T-helper 1 cell treated with Interleukin-12 subunit alpha and Interleukin-12 subunit beta and Interleukin-4 antibody, amounts not matched to agents 30 μg/mL and 1 μg/mL, for 36 hours (primary cell): ENCODE data around the gene GIGYF1.

Experiments used
- H3K27ac Mint-ChIP-seq: one replicate; pipeline ENCODE4 v1.8.0; 2021; ENCODE audit warnings: mild to moderate bottlenecking, mixed read lengths
- H3K27me3 Mint-ChIP-seq: one replicate; pipeline ENCODE4 v1.8.0; 2021; ENCODE audit warnings: low read depth, mixed read lengths
- H3K36me3 Mint-ChIP-seq: one replicate; pipeline ENCODE4 v1.8.0; 2021; ENCODE audit warnings: low read depth, mixed read lengths
- H3K4me1 Mint-ChIP-seq: one replicate; pipeline ENCODE4 v1.8.0; 2021; ENCODE audit warnings: low read depth, mixed read lengths
- H3K4me3 Mint-ChIP-seq: one replicate; pipeline ENCODE4 v1.8.0; 2021; ENCODE audit warnings: mild to moderate bottlenecking, moderate library complexity, mixed read lengths
- H3K9me3 Mint-ChIP-seq: one replicate; pipeline ENCODE4 v1.8.0; 2021; ENCODE audit warnings: mixed read lengths

The GIGYF1 gene

DNA sequence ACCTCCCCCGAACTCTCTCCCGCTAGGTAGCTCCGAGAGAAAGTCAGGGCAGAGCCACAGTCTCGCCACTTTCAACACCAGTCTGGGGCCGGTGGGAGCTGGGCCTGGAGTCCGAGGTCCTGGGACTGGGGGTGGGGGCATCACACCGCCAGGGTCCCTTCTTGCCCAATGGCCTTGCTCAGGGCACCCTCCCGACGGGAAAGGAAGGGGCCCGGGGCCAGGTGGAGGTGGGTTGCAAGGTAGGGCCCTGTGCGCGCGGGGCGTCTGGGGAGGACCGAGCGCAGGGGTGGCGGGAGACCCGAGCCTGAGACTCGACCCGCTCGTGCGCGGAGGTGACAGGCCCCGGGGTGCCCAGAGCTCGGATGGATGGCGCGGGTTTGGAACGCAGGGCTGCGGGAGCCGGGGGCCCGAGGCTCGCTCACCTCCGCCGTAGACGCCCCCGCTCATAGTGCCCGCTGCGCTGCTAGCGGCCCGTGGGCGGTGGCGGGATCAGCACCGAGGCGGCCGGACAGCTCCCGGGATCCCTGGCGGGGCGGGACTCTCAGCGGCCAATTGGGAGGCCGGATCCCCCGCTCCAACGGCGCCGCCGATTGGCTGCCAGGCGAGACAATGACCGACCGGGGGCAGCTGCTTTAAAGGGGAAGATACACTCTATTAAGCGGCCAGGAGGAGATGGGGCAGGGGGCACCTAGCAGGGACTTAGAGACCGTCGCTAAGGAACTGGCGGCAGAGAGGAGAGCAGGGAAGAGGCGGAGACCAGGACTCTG is 38.0 kb downstream of the GIGYF1 start, which contains the start of gene ACTL6B:
Gene ACTL6B (minus strand): TSS at position 541 of the 767 bp plus-strand sequence. CDS start 94 bp downstream, at position 447.
- no peak within 1 kb of the TSS for H3K4me3 Mint-ChIP-seq
- H3K36me3 Mint-ChIP-seq = no peaks in the 10 kb centered on the region
- H3K9me3 Mint-ChIP-seq = no peaks in the 10 kb centered on the region
- peaks cover 54% of the 10 kb centered on the region for H3K27me3 Mint-ChIP-seq
- H3K4me1 Mint-ChIP-seq = peaks cover 3% of the 10 kb centered on the region
- no peak within 1 kb of the TSS for H3K27ac Mint-ChIP-seq

DNA sequence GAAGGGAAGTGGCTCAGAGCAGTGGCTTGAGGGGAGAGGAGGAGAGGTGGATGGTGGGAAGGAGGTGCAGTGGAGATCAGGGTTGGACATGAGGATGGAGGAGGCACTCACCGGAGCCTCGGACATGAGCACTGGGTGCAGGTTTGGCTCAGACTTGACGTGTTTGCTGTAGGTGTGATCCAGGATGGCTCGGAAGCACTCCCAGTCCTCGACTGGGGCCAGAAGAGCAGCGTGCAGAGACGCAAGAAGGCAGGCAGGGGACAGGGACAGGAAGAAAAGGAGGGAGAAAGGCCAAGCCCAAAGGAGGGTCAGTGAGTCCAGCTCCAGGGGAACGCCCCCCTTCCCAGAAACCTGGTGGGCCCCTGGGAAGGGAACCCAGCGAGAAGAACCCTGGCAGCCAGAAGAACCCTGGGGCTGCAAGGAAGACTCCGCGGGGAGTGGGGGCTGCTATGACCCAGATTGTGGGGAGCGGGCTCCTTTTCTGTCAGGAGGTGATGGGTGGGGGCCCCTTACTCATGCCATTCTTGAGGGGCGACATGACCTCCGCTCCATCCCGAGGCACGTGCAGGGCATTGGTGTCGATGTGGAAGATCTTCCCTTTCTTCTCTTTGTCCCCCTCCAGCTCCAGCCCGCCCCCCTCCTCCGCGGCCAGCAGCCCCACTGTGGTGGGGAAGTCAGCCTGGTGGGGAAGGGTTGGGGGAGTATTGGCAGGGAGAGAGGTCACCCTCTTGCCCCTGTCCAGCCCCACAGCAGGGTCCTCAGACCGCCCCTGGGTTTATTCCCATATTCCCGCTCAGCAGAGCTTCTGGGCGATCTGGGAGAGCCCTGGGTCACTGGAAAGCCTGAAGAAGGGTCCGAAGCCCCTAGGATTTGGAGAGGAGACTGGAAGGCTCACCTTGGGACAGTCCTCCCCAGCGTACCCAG is 38.9 kb downstream of the GIGYF1 start:
- Mint-ChIP-seq H3K27me3 (peaks cover 59% of the 10 kb centered on the region), H3K4me3 (no peak overlapping the region)

DNA sequence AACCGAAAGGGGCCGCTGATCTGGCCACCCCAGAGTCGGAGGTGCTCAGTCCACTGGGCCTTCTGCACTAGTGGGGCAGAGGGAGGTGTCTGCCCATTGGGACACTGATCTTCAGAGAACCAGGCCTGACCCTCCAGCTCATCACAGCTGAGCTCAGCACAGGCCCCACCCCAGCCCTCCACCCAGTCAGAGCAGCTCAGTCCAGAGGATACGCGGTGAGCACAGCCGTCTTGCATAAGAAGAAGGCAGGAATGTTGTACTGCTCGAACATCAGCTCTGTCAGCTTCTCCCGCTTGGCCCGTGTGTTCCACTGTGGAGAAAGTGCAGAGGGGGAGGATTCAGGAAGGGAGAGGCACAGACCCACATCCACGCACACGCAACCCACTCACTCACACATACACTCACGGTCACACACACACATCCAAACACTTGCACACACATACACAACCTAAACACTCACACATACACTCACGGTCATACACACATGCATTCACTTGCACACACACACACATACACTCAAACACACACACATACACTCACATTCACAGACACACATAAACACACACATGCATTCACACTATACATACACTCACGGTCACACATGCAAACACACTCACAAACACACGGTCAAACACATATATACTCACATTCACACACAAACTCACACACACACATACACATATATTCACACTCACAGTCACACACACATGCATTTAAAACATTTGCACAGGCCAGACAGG is 44.1 kb downstream of the GIGYF1 start:
- H3K36me3 Mint-ChIP-seq = no peaks in the 10 kb centered on the region
- H3K4me3 Mint-ChIP-seq = no peak overlapping the region
- no peaks in the 10 kb centered on the region for H3K4me1 Mint-ChIP-seq
- no peak overlapping the region for H3K27ac Mint-ChIP-seq
- H3K9me3 Mint-ChIP-seq = no peaks in the 10 kb centered on the region
- peaks cover 36% of the 10 kb centered on the region for H3K27me3 Mint-ChIP-seq

More for the DNA sequence above, 38.9 kb downstream of the GIGYF1 start:
- Mint-ChIP-seq H3K4me1 (peaks cover 3% of the 10 kb centered on the region), H3K36me3 (no peaks in the 10 kb centered on the region), H3K9me3 (no peaks in the 10 kb centered on the region), H3K27ac (no peak overlapping the region)

DNA sequence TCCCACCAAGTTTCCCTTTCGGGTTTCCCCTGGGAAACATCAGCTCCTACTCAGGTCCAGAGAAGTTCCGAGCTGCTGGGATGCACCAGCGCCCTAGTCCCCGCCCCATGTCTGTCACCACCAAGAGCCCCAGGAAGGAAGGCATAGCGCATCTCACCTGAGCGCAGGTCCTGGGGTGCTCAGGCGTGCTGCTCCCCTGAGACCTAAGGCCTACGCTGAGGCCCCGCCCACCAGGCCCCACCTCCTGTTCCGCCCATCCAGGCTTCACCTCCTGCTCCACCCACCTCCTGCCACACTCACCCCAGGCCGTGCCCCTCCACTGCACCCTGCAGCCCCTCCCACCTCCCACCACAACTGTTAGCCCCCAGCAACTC is 51.5 kb downstream of the GIGYF1 start:
- Mint-ChIP-seq H3K9me3 (no peaks in the 10 kb centered on the region), H3K4me3 (no peak overlapping the region)

GRCh38 chr7:100641860-100642533 is 52.1 kb downstream of the GIGYF1 start:
- Mint-ChIP-seq H3K27me3 (peaks cover 11% of the 10 kb centered on the region), H3K36me3 (no peaks in the 10 kb centered on the region), H3K9me3 (no peaks in the 10 kb centered on the region), H3K4me3 (no peak overlapping the region), H3K4me1 (no peaks in the 10 kb centered on the region), H3K27ac (no peak overlapping the region)

More for the DNA sequence above, 51.5 kb downstream of the GIGYF1 start:
- no peaks in the 10 kb centered on the region for H3K36me3 Mint-ChIP-seq
- H3K27me3 Mint-ChIP-seq = peaks cover 11% of the 10 kb centered on the region
- H3K27ac Mint-ChIP-seq = no peak overlapping the region
- no peaks in the 10 kb centered on the region for H3K4me1 Mint-ChIP-seq

GRCh38 chr7:100641463-100641859 is 52.6 kb downstream of the GIGYF1 start, which contains the start of gene TFR2:
Gene TFR2 (minus strand): TSS chr7:100641552. CDS start chr7:100641509, 43 bp downstream.
- H3K4me1 Mint-ChIP-seq = no peaks in the 10 kb centered on the region
- H3K9me3 Mint-ChIP-seq = no peaks in the 10 kb centered on the region
- no peak within 1 kb of the TSS for H3K4me3 Mint-ChIP-seq
- H3K27me3 Mint-ChIP-seq = peaks cover 11% of the 10 kb centered on the region
- H3K27ac Mint-ChIP-seq = no peak within 1 kb of the TSS
- H3K36me3 Mint-ChIP-seq = no peaks in the 10 kb centered on the region

DNA sequence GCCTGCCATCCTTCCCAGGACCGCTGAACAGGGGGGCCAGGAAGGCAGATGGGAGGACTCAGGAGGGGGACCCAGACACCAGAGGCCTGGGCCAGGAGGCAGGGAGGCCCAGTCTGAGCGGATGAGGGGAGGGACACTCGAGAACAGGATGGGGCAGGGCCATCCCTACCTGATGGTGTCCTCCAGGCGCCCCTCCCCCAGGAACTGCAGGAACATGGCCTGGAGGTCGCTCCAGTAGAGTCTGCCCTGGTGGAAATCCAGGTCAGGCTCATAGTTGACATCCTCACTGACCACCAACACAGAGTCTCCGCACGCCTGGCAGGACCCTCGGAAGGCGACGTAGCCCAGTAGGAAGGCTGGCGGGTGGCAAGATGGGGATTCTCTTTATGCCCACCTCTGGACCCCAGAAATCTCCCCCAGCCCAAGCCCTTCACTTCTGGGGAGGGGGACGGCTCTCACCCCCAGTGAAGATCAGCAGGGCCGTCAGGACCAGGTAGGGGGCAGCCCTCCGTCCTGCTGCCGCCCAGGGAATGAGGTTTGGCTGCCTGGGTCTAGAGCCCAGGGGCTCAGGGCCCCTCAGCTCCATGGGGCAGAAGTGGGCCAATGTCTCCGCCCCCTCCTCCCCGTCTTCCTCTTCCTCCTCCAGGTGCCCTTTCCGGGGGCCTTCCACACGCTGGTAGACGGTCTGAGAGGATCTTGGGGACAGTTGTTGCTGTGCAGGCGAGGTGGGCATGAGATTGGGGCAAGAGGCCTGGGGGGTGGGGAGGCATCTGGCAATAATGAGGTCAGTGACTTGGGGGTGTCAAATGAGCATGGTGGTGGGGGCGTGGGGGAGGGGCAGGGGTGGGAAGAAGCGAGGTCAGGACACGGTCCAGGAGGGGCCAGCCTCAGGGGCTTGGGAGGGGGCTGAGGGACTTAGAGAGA is 53.3 kb downstream of the GIGYF1 start:
- Mint-ChIP-seq H3K4me1 (no peaks in the 10 kb centered on the region), H3K4me3 (no peak overlapping the region), H3K27me3 (peaks cover 6% of the 10 kb centered on the region), H3K36me3 (no peaks in the 10 kb centered on the region), H3K27ac (no peak overlapping the region), H3K9me3 (no peaks in the 10 kb centered on the region)

DNA sequence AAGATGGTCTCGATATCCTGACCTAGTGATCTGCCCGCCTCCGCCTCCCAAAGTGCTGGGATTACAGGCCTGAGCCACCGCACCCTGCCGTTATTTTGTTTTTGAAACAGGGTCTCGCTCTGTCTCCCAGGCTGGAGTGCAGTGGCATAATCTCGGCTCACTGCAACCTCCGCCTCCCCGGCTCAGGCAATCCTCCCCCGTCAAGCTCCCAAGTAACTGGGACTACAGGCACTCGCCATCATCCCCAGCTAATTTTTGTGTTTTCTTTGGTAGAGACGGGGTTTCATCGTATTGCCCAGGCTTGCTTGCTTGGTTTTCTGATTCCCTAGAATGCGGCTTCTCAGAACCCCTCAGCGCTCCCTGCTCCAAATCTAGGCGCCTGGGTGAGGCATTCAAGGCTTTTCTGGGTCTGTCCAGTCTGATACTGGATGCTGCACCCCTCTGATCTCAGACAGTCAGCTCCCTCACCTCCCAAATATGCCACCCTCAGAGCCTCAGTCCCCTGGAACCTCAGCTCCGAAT is 54.0 kb downstream of the GIGYF1 start:
- H3K4me1 Mint-ChIP-seq = no peaks in the 10 kb centered on the region
- H3K36me3 Mint-ChIP-seq = no peaks in the 10 kb centered on the region
- H3K27ac Mint-ChIP-seq = no peak overlapping the region
- H3K4me3 Mint-ChIP-seq = no peak overlapping the region
- peaks cover under 1% of the 10 kb centered on the region for H3K27me3 Mint-ChIP-seq
- H3K9me3 Mint-ChIP-seq = no peaks in the 10 kb centered on the region

- Mint-ChIP-seq H3K27ac (peak overlapping the region; percentile 90), H3K9me3 (no peaks in the 10 kb centered on the region), H3K4me1 (peaks cover 32% of the 10 kb centered on the region), H3K36me3 (no peaks in the 10 kb centered on the region), H3K27me3 (no peaks in the 10 kb centered on the region), H3K4me3 (peak overlapping the region; percentile 88)
Measured at GRCh38 chr7:100632951-100633717, 60.9 kb downstream of the GIGYF1 start.

- no peaks in the 10 kb centered on the region for H3K9me3 Mint-ChIP-seq
- H3K36me3 Mint-ChIP-seq = peaks cover 2% of the 10 kb centered on the region
- no peaks in the 10 kb centered on the region for H3K27me3 Mint-ChIP-seq
- H3K27ac Mint-ChIP-seq = peak overlapping the region; percentile 23
- no peak overlapping the region for H3K4me3 Mint-ChIP-seq
- peaks cover 46% of the 10 kb centered on the region for H3K4me1 Mint-ChIP-seq
Measured at GRCh38 chr7:100630066-100630465, 64.0 kb downstream of the GIGYF1 start.
